SK-N-SH (cell line): ENCODE results near the gene TMEM30A.

Experiments
- EZH2phosphoT487 ChIP-seq: fragments of 200-600 bp; sonication (generic); IDR thresholded peaks from 2 replicates; pipeline ENCODE4 v1.6.1; 2017; ENCODE audit warnings: low read depth, mixed run types, mild to moderate bottlenecking, antibody characterized with exemption, moderate library complexity, borderline replicate concordance
- MEF2A ChIP-seq: IDR thresholded peaks from 2 replicates; pipeline ENCODE4 v1.4.0; 2012; ENCODE audit warnings: low read depth, borderline replicate concordance
- RAD21 ChIP-seq: IDR thresholded peaks from 2 replicates; pipeline ENCODE4 v1.6.1; 2012; ENCODE audit warnings: mild to moderate bottlenecking, low read length
- RCOR1 ChIP-seq: fragments of 150-350 bp; IDR thresholded peaks from 2 replicates; pipeline ENCODE4 v1.6.1; 2017; ENCODE audit warnings: antibody characterized with exemption, low read length
- USF2 ChIP-seq: fragments of 150-350 bp; IDR thresholded peaks from 2 replicates; pipeline ENCODE4 v1.6.1; 2017; ENCODE audit warnings: antibody characterized with exemption, low read length, low read depth, borderline replicate concordance

- TF ChIP-seq USF2: no peak
- TF ChIP-seq RAD21: peak; percentile 79
- no peak for TF ChIP-seq RCOR1
- TF ChIP-seq EZH2phosphoT487: no peak
- no peak for TF ChIP-seq MEF2A
Observed at GRCh38 chr6:75266716-75267291, 17.8 kb downstream of the TMEM30A start.
